Measurements from ENCODE around the gene TSPEAR. TPM values are rescaled to one million over a fixed set of nuclear protein-coding genes. Genes with fewer than 3 reads are reported as not detected.

Gene TSPEAR
- total RNA-seq, 2 donors from 2014 or later = 0.85 TPM; not detected in 1

GRCh38 chr21:44511938-44512275 is 199.5 kb downstream of the TSPEAR start:
- no peak for DNase-seq (ENCODE audit: low spot score)
- no peaks in the 10 kb centered on the region for H3K4me1 ChIP-seq (replicated peaks)
- H3K9me3 ChIP-seq = no peaks in the 10 kb centered on the region
- H3K27me3 ChIP-seq (replicated peaks; ENCODE audit: insufficient read depth) = peaks cover 4% of the 10 kb centered on the region
- no peaks in the 10 kb centered on the region for H3K36me3 ChIP-seq
- intact Hi-C loops (cut with DNase I) = loop anchor here (5.0 kb wide), 1 partner anchor 280 kb away; no protein-coding TSS in a partner anchor
- 87% methylated on average over 8 of the region's 8 CpGs for WGBS
- H3K4me3 ChIP-seq = no peak overlapping the region
- H3K27ac ChIP-seq = no peak overlapping the region
- TF ChIP-seq POLR2A (IDR thresholded peaks at IDR 0.05) (no peak), POLR2AphosphoS5 (IDR thresholded peaks at IDR 0.05) (no peak), CTCF (IDR thresholded peaks at IDR 0.05) (no peak)

- intact Hi-C loops (cut with DNase I) = loop anchor here (5.0 kb wide), 1 partner anchor 281 kb away; no protein-coding TSS in a partner anchor
- H3K36me3 ChIP-seq = no peaks in the 10 kb centered on the region
- no peak overlapping the region for H3K4me3 ChIP-seq
- H3K4me1 ChIP-seq (replicated peaks) = no peaks in the 10 kb centered on the region
- WGBS = 89% methylated on average over 10 of the region's 11 CpGs
- H3K27me3 ChIP-seq (replicated peaks; ENCODE audit: insufficient read depth) = peaks cover 4% of the 10 kb centered on the region
- no peak for DNase-seq (ENCODE audit: low spot score)
- TF ChIP-seq POLR2AphosphoS5 (IDR thresholded peaks at IDR 0.05) (no peak), CTCF (IDR thresholded peaks at IDR 0.05) (no peak), POLR2A (IDR thresholded peaks at IDR 0.05) (no peak)
- no peak overlapping the region for H3K27ac ChIP-seq
- no peaks in the 10 kb centered on the region for H3K9me3 ChIP-seq
Measured at GRCh38 chr21:44511219-44511937, 200.0 kb downstream of the TSPEAR start.

- 14% methylated on average over 36 of the region's 36 CpGs for WGBS
- Histone ChIP-seq H3K36me3 (no peaks in the 10 kb centered on the region), H3K27ac (no peak overlapping the region), H3K4me1 (replicated peaks) (no peaks in the 10 kb centered on the region), H3K4me3 (no peak overlapping the region), H3K27me3 (replicated peaks; ENCODE audit: insufficient read depth) (peaks cover 4% of the 10 kb centered on the region), H3K9me3 (no peaks in the 10 kb centered on the region)
- TF ChIP-seq CTCF (IDR thresholded peaks at IDR 0.05) (peak; percentile 83 to 89 (median 86)), POLR2AphosphoS5 (IDR thresholded peaks at IDR 0.05) (peak; percentile 35), POLR2A (IDR thresholded peaks at IDR 0.05) (no peak)
- intact Hi-C loops (cut with DNase I) = loop anchor here (5.0 kb wide), 1 partner anchor 282 kb away; no protein-coding TSS in a partner anchor
- DNase-seq (ENCODE audit: low spot score) = peak; percentile 41
Measured at GRCh38 chr21:44510508-44511218, 200.7 kb downstream of the TSPEAR start.

GRCh38 chr21:44510109-44510507 is 201.3 kb downstream of the TSPEAR start:
- Histone ChIP-seq H3K9me3 (no peaks in the 10 kb centered on the region), H3K27ac (no peak overlapping the region), H3K4me1 (replicated peaks) (no peaks in the 10 kb centered on the region), H3K4me3 (no peak overlapping the region), H3K36me3 (no peaks in the 10 kb centered on the region), H3K27me3 (replicated peaks; ENCODE audit: insufficient read depth) (peaks cover 4% of the 10 kb centered on the region)
- 58% methylated on average over 17 of the region's 18 CpGs for WGBS
- intact Hi-C loops (cut with DNase I) = loop anchor here (5.0 kb wide), 1 partner anchor 282 kb away; no protein-coding TSS in a partner anchor
- no peak for DNase-seq (ENCODE audit: low spot score)
- no peak for TF ChIP-seq POLR2A (IDR thresholded peaks at IDR 0.05)
- no peak for TF ChIP-seq CTCF (IDR thresholded peaks at IDR 0.05)
- TF ChIP-seq POLR2AphosphoS5 (IDR thresholded peaks at IDR 0.05) = no peak

All from prostate gland (tissue), 2 donors.